ENCODE results near the gene ZNRD2. TPM values are rescaled to one million over a fixed set of nuclear protein-coding genes. Genes with fewer than 3 reads are reported as not detected.
"Not testable (repeated sequence)": the region's sequence is repeated elsewhere in the genome, so short reads cannot be mapped to it uniquely, and the experiment has no call there.

Gene ZNRD2
- total and polyA plus RNA-seq, 4 experiments from 2014 or later, result 24.6 to 74.9 (median 48.8) TPM

DNA sequence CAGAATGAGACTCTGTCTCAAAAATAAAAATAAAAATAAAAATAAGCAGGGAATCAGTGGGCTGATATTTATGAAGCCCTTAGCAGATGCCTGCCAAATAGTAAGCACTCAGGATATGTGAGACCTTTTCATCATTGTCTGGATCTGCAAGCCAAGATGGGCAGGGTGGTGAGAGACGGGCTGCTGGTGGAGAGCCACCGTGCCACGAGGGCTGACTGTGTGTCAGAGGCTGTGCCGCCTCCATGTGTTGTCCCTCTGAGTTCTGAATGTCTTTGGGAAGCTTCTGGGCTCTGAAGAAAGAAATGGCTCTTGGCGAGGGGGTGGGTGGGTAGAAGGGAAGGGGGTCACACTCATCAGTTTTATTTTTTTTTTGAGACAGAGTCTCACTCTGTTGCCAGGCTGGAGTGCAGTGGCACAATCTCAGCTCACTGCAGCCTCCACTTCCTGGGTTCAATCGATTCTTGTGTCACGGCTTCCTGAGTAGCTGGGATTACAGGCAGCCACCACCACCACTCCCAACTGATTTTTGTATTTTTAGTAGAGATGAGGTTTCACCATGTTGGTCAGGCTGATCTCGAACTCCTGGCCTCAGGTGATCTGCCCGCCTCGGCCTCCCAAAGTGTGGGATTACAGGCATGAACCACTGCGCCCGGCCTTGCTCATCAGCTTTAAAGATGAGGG lies 5.3 kb upstream of the ZNRD2 start:
- H3K27me3 ChIP-seq (ENCODE audit: insufficient read depth, low read length); intact Hi-C loops (cut with micrococcal nuclease); H3K9me3 ChIP-seq (ENCODE audit: control insufficient read depth in 1 of 2, low read length in 2 of 2); H3K36me3 ChIP-seq (ENCODE audit: insufficient read depth, low read length); H3K27me3 Mint-ChIP-seq; H3K9me3 Mint-ChIP-seq: not testable (repeated sequence)
- H3K36me3 Mint-ChIP-seq, result peaks cover 0 to 16% of the 10 kb centered on the region in 2 donors
- H3K4me3 ChIP-seq (ENCODE audit: low read length in 2 of 2), result peak overlapping the region in 1 of 2 donors; percentile 2
- POLR2A ChIA-PET (ENCODE audit: partially characterized antibody), result interaction anchor here (0.8 to 18.2 kb wide), 20 partner anchors 6 to 294 kb away, joined by 3 to 403 read pairs (median 8); partner anchors contain the start of genes EHBP1L1, FAM89B, KCNK7 and LTBP3
- peaks cover 68% of the 10 kb centered on the region for H3K4me1 ChIP-seq (ENCODE audit: insufficient read depth, low read length)
- H3K27ac Mint-ChIP-seq, result peak overlapping the region; percentile 90 to 98 (median 96)
- CTCF ChIA-PET (ENCODE audit: partially characterized antibody), result interaction anchor here (0.7 to 3.7 kb wide), 12 partner anchors 8 to 29 kb away, joined by 3 to 40 read pairs (median 14); partner anchors contain the start of gene EHBP1L1
- peaks cover 44 to 76% (median 59%) of the 10 kb centered on the region in 4 donors for H3K4me1 Mint-ChIP-seq
- DNase-seq, result peak in 1 of 5 donors; percentile 30
- peak overlapping the region; percentile 63 to 89 (median 78) for H3K4me3 Mint-ChIP-seq
- H3K27ac ChIP-seq (ENCODE audit: low read depth, low read length), result peak overlapping the region; percentile 65

DNA sequence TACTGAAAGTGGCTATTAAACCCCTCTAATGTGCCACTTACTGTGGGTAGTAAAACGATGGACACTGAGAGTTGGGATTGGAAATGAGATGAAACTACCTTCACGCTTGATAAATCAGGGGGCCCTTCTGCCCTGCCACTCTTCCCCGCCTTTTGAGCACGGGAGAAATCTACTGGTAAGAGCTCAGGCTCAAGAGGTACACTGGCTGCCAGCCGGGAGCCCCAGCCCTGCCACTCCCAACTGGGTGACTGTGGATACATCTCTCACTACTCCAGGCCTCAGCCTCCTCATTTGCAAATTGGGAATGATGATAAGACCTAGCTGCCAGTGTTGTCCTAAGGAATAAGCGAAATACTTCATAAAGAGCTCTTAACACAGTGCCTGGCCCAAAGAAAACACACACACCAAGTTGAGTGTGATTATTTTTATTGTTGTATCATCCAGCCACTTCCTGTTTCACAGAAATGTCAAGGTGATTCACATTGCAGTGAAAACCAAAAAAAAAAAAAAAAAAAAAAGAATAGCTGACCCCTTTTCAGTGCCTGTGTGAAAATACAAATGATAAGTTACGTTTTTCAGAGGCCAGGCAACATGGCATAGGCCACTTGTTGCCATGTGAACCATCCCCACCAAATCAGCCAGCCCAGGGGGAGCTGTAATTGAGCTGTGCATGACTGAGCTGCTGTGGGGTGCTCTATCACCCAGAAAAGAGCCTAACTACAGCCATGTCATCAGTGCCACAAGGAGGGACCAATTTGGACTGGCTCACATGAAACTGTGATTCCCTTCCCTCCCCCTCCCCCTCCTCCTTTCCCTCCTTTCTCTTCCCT lies 4.4 kb upstream of the ZNRD2 start:
- H3K27ac ChIP-seq (ENCODE audit: low read depth, low read length), result peak overlapping the region; percentile 65
- H3K4me1 ChIP-seq (ENCODE audit: insufficient read depth, low read length), result peaks cover 62% of the 10 kb centered on the region

DNA sequence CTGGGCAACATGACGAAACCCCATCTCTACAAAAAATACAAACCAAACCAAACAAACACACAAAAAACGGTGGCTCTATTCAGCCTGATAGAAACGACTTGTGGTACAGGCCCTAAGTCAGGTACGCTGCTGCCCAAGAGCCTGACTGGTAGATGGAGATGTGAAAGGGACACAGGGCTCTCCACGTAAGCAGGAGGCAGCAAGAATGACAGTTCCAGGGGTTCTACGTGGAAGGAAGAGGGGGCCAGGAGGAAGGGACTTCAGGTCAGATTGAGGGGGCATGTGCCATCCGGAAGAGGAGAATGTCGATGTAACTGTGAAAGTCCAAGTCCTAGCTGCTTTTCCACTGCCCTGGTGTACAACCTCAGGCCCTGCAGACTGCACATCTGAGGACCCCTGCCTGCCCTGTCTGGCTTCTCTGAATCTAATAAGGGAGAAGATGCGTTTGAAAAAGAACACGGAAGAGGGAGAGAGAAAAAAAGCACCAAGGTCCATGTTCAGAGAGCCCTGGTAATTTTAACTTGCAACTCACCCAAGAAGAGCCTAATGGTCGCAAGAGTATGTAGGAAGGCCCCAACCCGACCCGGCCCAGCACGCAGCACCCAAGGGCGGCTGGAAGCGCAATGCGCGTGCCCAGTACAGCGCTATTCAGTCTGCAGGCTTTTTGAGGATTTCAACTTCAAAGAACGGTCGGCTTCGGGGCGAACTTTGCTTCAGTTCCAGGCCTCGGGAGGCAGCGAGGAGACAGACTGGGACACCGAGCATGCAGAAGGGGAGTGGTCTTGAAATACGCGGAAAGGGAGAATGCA lies 909 bp upstream of the ZNRD2 start:
- intact Hi-C loops (cut with micrococcal nuclease), result no loop called here
- H3K4me3 Mint-ChIP-seq, result peak overlapping the region; percentile 97 to 100 (median 98)
- Histone ChIP-seq H3K4me3 (ENCODE audit: low read length in 2 of 2) (peak overlapping the region; percentile 59 to 94), H3K9me3 (ENCODE audit: control insufficient read depth in 1 of 2, low read length in 2 of 2) (no peaks in the 10 kb centered on the region), H3K36me3 (ENCODE audit: insufficient read depth, low read length) (no peaks in the 10 kb centered on the region), H3K27me3 (ENCODE audit: insufficient read depth, low read length) (no peaks in the 10 kb centered on the region), H3K4me1 (ENCODE audit: insufficient read depth, low read length) (peaks cover 77% of the 10 kb centered on the region), H3K27ac (ENCODE audit: low read depth, low read length) (peak overlapping the region; percentile 99)
- peak overlapping the region; percentile 99 to 100 (median 99) for H3K27ac Mint-ChIP-seq
- H3K4me1 Mint-ChIP-seq, result peaks cover 48 to 90% (median 68%) of the 10 kb centered on the region in 4 donors
- DNase-seq, result no peak
- no peaks in the 10 kb centered on the region for H3K9me3 Mint-ChIP-seq
- H3K36me3 Mint-ChIP-seq, result peaks cover 0 to 34% of the 10 kb centered on the region in 2 donors
- POLR2A ChIA-PET (ENCODE audit: partially characterized antibody), result interaction anchor here (0.6 to 17.1 kb wide), 16 partner anchors 10 to 447 kb away, joined by 3 to 403 read pairs (median 9); partner anchors contain the start of genes FAU, LTBP3, MALAT1 and MAP3K11
- CTCF ChIA-PET (ENCODE audit: partially characterized antibody), result interaction anchor here (0.7 to 4.8 kb wide), 5 partner anchors 8 to 46 kb away, joined by 3 to 66 read pairs (median 6); partner anchors contain the start of gene PCNX3
- peaks cover 0 to 3% of the 10 kb centered on the region in 2 donors for H3K27me3 Mint-ChIP-seq

More for the DNA sequence above, 4.4 kb upstream of the ZNRD2 start:
- H3K9me3 ChIP-seq (ENCODE audit: control insufficient read depth in 1 of 2, low read length in 2 of 2), result no peaks in the 10 kb centered on the region
- H3K27me3 ChIP-seq (ENCODE audit: insufficient read depth, low read length), result no peaks in the 10 kb centered on the region
- ChIA-PET POLR2A (ENCODE audit: partially characterized antibody) (interaction anchor here (0.6 to 18.2 kb wide), 23 partner anchors 5 to 707 kb away, joined by 3 to 403 read pairs (median 5); partner anchors contain the start of genes EHBP1L1, FAM89B, KCNK7 and LTBP3), CTCF (ENCODE audit: partially characterized antibody) (interaction anchor here (0.8 to 3.7 kb wide), 13 partner anchors 9 to 49 kb away, joined by 3 to 40 read pairs (median 13); partner anchors contain the start of gene EHBP1L1)
- intact Hi-C loops (cut with micrococcal nuclease), result no loop called here
- Mint-ChIP-seq H3K27me3 (peaks cover 0 to 3% of the 10 kb centered on the region in 2 donors), H3K36me3 (peaks cover 0 to 22% of the 10 kb centered on the region in 2 donors), H3K4me3 (peak overlapping the region; percentile 63 to 89 (median 78)), H3K4me1 (peaks cover 41 to 74% (median 57%) of the 10 kb centered on the region in 4 donors), H3K9me3 (no peaks in the 10 kb centered on the region), H3K27ac (peak overlapping the region; percentile 90 to 98 (median 96))
- DNase-seq, result peak in 4 of 5 donors; percentile 48 to 77 (median 52)
- no peaks in the 10 kb centered on the region for H3K36me3 ChIP-seq (ENCODE audit: insufficient read depth, low read length)
- H3K4me3 ChIP-seq (ENCODE audit: low read length in 2 of 2), result peak overlapping the region in 1 of 2 donors; percentile 2

DNA sequence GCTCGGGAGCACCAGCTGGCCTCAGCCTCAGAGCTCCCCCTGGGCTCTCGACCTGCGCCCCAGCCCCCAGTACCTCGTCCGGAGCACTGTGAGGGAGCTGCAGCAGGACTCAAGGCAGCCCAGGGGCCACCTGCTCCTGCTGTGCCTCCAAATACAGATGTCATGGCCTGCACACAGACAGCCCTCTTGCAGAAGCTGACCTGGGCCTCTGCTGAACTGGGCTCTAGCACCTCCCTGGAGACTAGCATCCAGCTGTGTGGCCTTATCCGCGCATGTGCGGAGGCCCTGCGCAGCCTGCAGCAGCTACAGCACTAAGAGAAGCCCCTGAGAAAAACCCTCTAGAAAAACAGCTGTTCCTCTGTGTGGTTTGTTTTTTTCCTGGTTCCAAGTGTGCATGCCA lies 1.1 kb downstream of the ZNRD2 start:
- H3K4me3 Mint-ChIP-seq, result peak overlapping the region; percentile 90 to 100 (median 98)
- POLR2A ChIA-PET (ENCODE audit: partially characterized antibody), result interaction anchor here (0.9 to 17.1 kb wide), 14 partner anchors 12 to 288 kb away, joined by 3 to 403 read pairs (median 22); partner anchors contain the start of genes CFL1, LTBP3, MALAT1 and MAP3K11
- peaks cover 0 to 3% of the 10 kb centered on the region in 2 donors for H3K27me3 Mint-ChIP-seq
- H3K9me3 Mint-ChIP-seq, result no peaks in the 10 kb centered on the region
- Histone ChIP-seq H3K9me3 (ENCODE audit: control insufficient read depth in 1 of 2, low read length in 2 of 2) (no peaks in the 10 kb centered on the region), H3K27ac (ENCODE audit: low read depth, low read length) (peak overlapping the region; percentile 99), H3K4me1 (ENCODE audit: insufficient read depth, low read length) (peaks cover 68% of the 10 kb centered on the region), H3K27me3 (ENCODE audit: insufficient read depth, low read length) (no peaks in the 10 kb centered on the region), H3K36me3 (ENCODE audit: insufficient read depth, low read length) (no peaks in the 10 kb centered on the region), H3K4me3 (ENCODE audit: low read length in 2 of 2) (peak overlapping the region; percentile 71 to 94)
- H3K36me3 Mint-ChIP-seq, result peaks cover 0 to 45% of the 10 kb centered on the region in 2 donors
- no peak for DNase-seq
- intact Hi-C loops (cut with micrococcal nuclease), result loop anchor here (5.0 kb wide), 2 partner anchors 144 to 544 kb away; partner anchors contain the start of gene SNX15
- CTCF ChIA-PET (ENCODE audit: partially characterized antibody), result interaction anchor here (1.3 to 4.8 kb wide), 9 partner anchors 14 to 44 kb away, joined by 4 to 66 read pairs (median 13); partner anchors contain the start of genes MAP3K11 and PCNX3
- H3K27ac Mint-ChIP-seq, result peak overlapping the region; percentile 93 to 100 (median 96)
- H3K4me1 Mint-ChIP-seq, result peaks cover 36 to 86% (median 58%) of the 10 kb centered on the region in 4 donors

DNA sequence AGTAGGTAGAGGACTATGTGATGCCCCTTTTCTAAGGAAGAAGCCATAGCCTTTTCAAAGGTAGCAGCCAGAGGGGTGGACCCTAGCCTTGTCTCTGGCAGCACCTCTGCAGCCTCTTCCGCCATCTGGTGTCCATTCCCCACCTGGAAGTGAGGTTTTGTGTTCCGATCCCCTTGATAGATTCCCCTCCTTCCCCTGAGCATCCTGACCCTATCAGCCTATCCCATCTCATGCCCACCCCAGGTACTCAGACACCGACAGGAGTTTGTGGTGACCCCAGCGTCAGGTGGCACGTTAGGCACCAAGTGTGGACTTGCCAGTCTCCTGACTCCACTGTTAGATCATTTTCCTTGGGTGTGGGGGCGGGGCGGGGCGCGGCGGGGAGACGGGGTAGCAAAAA lies 1.7 kb downstream of the ZNRD2 start:
- peaks cover 31 to 86% (median 56%) of the 10 kb centered on the region in 4 donors for H3K4me1 Mint-ChIP-seq
- CTCF ChIA-PET (ENCODE audit: partially characterized antibody), result interaction anchor here (0.6 to 4.8 kb wide), 13 partner anchors 11 to 43 kb away, joined by 3 to 66 read pairs (median 7); partner anchors contain the start of genes MAP3K11 and PCNX3
- H3K27me3 Mint-ChIP-seq, result peaks cover 0 to 3% of the 10 kb centered on the region in 2 donors
- Histone ChIP-seq H3K4me3 (ENCODE audit: low read length in 2 of 2) (peak overlapping the region; percentile 6 to 89), H3K9me3 (ENCODE audit: control insufficient read depth in 1 of 2, low read length in 2 of 2) (no peaks in the 10 kb centered on the region), H3K36me3 (ENCODE audit: insufficient read depth, low read length) (no peaks in the 10 kb centered on the region), H3K27me3 (ENCODE audit: insufficient read depth, low read length) (no peaks in the 10 kb centered on the region), H3K27ac (ENCODE audit: low read depth, low read length) (peak overlapping the region; percentile 99), H3K4me1 (ENCODE audit: insufficient read depth, low read length) (peaks cover 68% of the 10 kb centered on the region)
- peak overlapping the region; percentile 90 to 100 (median 98) for H3K4me3 Mint-ChIP-seq
- DNase-seq, result peak in 1 of 5 donors; percentile 51
- no peaks in the 10 kb centered on the region for H3K9me3 Mint-ChIP-seq
- intact Hi-C loops (cut with micrococcal nuclease), result loop anchor here (5.0 kb wide), 2 partner anchors 145 to 545 kb away; partner anchors contain the start of gene SNX15
- H3K27ac Mint-ChIP-seq, result peak overlapping the region; percentile 93 to 100 (median 96)
- POLR2A ChIA-PET (ENCODE audit: partially characterized antibody), result interaction anchor here (0.6 to 17.1 kb wide), 27 partner anchors 12 to 328 kb away, joined by 3 to 403 read pairs (median 6); partner anchors contain the start of genes CFL1, FOSL1, LTBP3 and MALAT1
- H3K36me3 Mint-ChIP-seq, result peaks cover 0 to 49% of the 10 kb centered on the region in 2 donors
